T-helper 2 cell treated with Interferon-gamma antibody and Interleukin-4, amounts not matched to agents 5 μg/mL and 100 μg/mL, for 36 hours (primary cell): ENCODE data around the gene FAM131C.
A peak's percentile ranks its signal among the peaks of the same experiment; 100 is the strongest.

Experiments
- DNase-seq: peaks from one replicate; pipeline ENCODE4 v3.0.0; 2021; ENCODE audit warnings: low spot score
- H3K27ac Mint-ChIP-seq: one replicate; pipeline ENCODE4 v1.8.0; 2021; ENCODE audit warnings: mild to moderate bottlenecking, mixed read lengths
- H3K27me3 Mint-ChIP-seq: one replicate; pipeline ENCODE4 v1.8.0; 2021; ENCODE audit warnings: low read depth, mixed read lengths
- H3K36me3 Mint-ChIP-seq: one replicate; pipeline ENCODE4 v1.8.0; 2021; ENCODE audit warnings: low read depth, mixed read lengths
- H3K4me1 Mint-ChIP-seq: one replicate; pipeline ENCODE4 v1.8.0; 2021; ENCODE audit warnings: low read depth, mixed read lengths
- H3K4me3 Mint-ChIP-seq: one replicate; pipeline ENCODE4 v1.8.0; 2022; ENCODE audit warnings: mild to moderate bottlenecking, moderate library complexity, mixed read lengths
- H3K9me3 Mint-ChIP-seq: one replicate; pipeline ENCODE4 v1.8.0; 2021; ENCODE audit warnings: mixed read lengths

FAM131C gene, protein sequence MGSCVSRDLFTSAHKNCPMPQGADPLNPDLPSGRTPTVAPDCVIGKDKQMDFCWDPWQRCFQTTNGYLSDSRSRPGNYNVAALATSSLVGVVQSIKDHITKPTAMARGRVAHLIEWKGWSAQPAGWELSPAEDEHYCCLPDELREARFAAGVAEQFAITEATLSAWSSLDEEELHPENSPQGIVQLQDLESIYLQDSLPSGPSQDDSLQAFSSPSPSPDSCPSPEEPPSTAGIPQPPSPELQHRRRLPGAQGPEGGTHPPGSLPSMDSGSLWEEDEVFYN

DNA sequence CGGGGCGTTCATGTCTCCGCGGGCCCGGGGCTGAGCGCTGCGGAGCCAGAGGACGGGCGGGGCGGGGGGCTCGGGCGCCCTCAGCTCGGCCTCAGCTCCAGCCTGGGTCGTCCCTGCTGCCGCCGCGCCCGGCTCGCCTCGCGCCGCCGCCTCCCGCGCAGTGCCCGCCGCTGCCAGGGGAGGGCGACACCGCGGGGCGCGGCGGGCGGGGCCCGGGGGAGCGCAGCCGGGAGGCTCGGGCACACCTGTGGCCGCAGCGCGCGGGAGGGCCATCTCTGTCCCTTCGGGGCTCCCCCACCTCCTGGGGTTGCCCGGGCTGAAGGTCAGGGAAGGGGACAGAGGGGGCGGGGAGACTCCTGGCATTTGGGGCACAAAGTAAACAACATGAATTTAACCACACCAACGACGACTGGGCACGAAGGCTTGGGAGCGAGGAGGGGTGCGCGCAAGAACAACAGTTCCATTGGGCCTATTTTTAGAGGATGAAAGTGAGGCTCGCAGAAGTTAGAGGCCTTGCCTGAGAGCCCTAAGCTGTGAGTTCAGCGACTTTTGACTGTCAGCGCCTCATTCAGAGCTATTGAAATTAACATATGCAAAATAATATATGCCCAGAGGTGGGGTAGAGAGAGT is at the start of gene FAM131C:
Gene FAM131C, minus strand, starts transcription at position 162 of the 630 bp plus-strand sequence. CDS start 209 bp downstream, outside the sequence.
- no peaks in the 10 kb centered on the region for H3K9me3 Mint-ChIP-seq
- H3K27me3 Mint-ChIP-seq, result peaks cover 37% of the 10 kb centered on the region
- peak; percentile 37 for DNase-seq
- peak within 1 kb of the TSS; percentile 70 for H3K4me3 Mint-ChIP-seq
- H3K27ac Mint-ChIP-seq, result no peak within 1 kb of the TSS
- H3K4me1 Mint-ChIP-seq, result peaks cover 8% of the 10 kb centered on the region
- no peaks in the 10 kb centered on the region for H3K36me3 Mint-ChIP-seq

GRCh38 chr1:16122916-16123315 is 49.5 kb upstream of the FAM131C start:
- Mint-ChIP-seq H3K4me1 (peaks cover 4% of the 10 kb centered on the region), H3K4me3 (no peak overlapping the region), H3K27ac (no peak overlapping the region), H3K9me3 (no peaks in the 10 kb centered on the region), H3K36me3 (no peaks in the 10 kb centered on the region), H3K27me3 (no peaks in the 10 kb centered on the region)
- peak; percentile 46 for DNase-seq

DNA sequence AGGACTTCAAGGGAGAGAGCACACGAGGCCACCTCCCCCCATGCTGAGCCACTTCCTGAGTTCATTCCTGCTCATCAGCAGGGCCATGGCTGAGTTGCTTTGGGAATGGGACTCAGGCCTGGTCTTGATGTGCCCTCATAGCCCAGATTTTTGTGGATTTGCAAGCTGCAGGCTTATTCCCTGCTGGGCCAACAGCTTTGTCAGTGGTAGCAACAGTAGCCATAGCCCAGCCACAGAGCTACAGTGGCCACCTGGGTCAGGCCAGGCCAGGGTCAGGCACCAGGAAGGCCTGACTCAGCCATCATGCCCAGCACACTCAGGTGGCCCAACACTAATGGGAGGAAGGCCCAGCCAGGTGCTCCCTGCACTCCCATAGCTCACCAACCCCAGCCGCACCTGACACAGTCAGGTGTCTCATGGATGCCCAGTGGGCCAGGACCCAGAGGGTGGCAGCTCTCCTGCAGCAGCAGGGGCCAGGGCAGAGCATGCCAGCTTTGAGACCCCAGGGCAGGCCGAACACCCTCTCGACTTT is 49.0 kb upstream of the FAM131C start:
- Mint-ChIP-seq H3K4me3 (no peak overlapping the region), H3K27ac (no peak overlapping the region), H3K4me1 (peaks cover 4% of the 10 kb centered on the region), H3K9me3 (no peaks in the 10 kb centered on the region), H3K27me3 (no peaks in the 10 kb centered on the region), H3K36me3 (no peaks in the 10 kb centered on the region)
- DNase-seq, result no peak

GRCh38 chr1:16120940-16121410 is 47.5 kb upstream of the FAM131C start:
- Mint-ChIP-seq H3K4me1 (peaks cover 4% of the 10 kb centered on the region), H3K27ac (no peak overlapping the region)

GRCh38 chr1:16120407-16120806 is 47.0 kb upstream of the FAM131C start:
- H3K36me3 Mint-ChIP-seq, result no peaks in the 10 kb centered on the region
- H3K9me3 Mint-ChIP-seq, result no peaks in the 10 kb centered on the region
- H3K4me1 Mint-ChIP-seq, result peaks cover 4% of the 10 kb centered on the region
- H3K4me3 Mint-ChIP-seq, result no peak overlapping the region
- H3K27ac Mint-ChIP-seq, result no peak overlapping the region
- no peaks in the 10 kb centered on the region for H3K27me3 Mint-ChIP-seq
- no peak for DNase-seq

More at GRCh38 chr1:16120940-16121410, 47.5 kb upstream of the FAM131C start:
- no peaks in the 10 kb centered on the region for H3K36me3 Mint-ChIP-seq
- DNase-seq, result no peak
- no peaks in the 10 kb centered on the region for H3K27me3 Mint-ChIP-seq
- H3K4me3 Mint-ChIP-seq, result no peak overlapping the region
- no peaks in the 10 kb centered on the region for H3K9me3 Mint-ChIP-seq

DNA sequence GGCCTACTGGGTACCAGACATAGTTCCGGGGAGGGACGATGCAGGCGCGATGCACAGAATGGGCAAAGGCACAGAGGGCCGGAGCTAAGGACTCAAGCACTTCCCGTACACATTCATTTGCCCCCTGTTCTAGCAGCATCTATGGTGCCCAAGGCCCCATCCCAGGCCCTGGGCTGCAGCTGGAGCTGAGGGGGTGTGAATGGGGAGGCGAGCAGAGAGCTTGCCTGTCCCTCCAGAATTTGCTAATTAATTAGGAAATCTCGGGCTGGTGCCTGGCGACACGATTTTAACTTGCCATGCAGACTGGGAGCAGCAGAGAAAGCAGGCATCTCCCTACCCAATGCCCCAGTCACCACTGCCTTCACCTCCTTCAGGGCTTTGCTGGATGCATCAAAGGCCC is 46.5 kb upstream of the FAM131C start:
- Mint-ChIP-seq H3K4me1 (peaks cover 4% of the 10 kb centered on the region), H3K4me3 (no peak overlapping the region), H3K27me3 (no peaks in the 10 kb centered on the region), H3K36me3 (no peaks in the 10 kb centered on the region), H3K27ac (no peak overlapping the region), H3K9me3 (no peaks in the 10 kb centered on the region)
- no peak for DNase-seq

DNA sequence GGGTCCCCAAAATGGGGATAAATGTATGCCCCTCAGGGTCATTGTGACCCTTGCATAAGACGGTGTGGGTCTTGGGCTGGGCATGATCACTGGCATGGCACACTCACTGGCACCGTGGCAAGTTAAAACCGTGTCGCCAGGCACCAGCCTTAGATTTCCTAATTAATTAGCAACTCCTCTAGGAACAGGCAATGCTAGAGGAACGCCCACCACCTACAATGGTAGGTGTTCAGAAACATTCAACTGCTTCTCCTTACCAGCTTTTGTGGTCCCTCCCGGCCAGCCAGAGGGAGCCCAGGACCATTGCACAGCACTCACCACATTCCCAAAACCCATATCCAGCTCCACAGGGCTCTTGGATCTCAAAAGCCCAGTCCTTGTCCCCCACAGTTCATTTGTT is 46.1 kb upstream of the FAM131C start:
- H3K27ac Mint-ChIP-seq, result no peak overlapping the region

DNA sequence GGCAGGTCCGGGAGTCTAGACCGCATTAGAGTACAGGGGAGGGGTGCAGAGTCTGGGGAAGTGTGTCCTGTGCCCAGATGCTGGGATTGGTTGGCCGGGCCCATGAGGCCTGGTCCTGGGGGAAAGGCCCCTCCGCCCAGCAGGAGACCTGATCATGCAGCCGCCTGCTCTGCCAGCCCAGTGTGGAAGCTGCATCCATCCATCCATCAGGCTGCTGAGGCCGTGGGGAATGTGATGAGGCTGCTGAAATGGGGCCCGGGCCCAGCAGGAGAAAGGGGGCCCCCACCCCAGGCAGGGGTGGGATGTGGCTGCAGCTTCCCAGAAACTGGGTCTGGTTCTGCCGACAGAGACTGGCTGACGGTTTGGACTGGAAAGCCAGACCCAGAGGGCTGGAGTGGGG is 45.3 kb upstream of the FAM131C start:
- Mint-ChIP-seq H3K36me3 (no peaks in the 10 kb centered on the region), H3K27ac (no peak overlapping the region), H3K4me3 (no peak overlapping the region), H3K27me3 (no peaks in the 10 kb centered on the region), H3K4me1 (peaks cover 4% of the 10 kb centered on the region), H3K9me3 (no peaks in the 10 kb centered on the region)
- no peak for DNase-seq

More for the DNA sequence above, 46.1 kb upstream of the FAM131C start:
- no peaks in the 10 kb centered on the region for H3K9me3 Mint-ChIP-seq
- H3K4me3 Mint-ChIP-seq, result no peak overlapping the region
- H3K36me3 Mint-ChIP-seq, result no peaks in the 10 kb centered on the region
- H3K4me1 Mint-ChIP-seq, result peaks cover 4% of the 10 kb centered on the region
- no peak for DNase-seq
- no peaks in the 10 kb centered on the region for H3K27me3 Mint-ChIP-seq

DNA sequence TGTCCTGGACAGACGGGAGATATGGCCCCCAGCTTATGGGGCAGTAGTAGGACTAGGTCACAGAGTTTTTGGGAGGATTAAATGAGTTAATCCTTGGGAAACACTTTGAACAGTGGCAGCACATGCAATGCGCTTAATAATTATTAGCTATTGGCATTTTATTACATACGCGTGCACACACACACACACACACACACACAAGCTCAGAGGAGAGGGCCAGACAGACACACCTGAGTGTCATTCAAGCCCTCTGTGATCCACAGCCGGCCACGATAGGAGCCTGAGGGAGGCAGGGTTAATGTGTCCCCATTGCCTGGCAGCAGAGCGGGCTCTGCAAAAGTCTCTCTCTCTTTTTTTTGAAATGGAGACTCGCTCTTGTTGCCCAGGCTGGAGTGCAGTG is 44.5 kb upstream of the FAM131C start:
- Mint-ChIP-seq H3K9me3 (no peaks in the 10 kb centered on the region), H3K4me1 (peaks cover 2% of the 10 kb centered on the region), H3K4me3 (no peak overlapping the region), H3K27ac (no peak overlapping the region), H3K36me3 (no peaks in the 10 kb centered on the region), H3K27me3 (no peaks in the 10 kb centered on the region)
- DNase-seq, result no peak

DNA sequence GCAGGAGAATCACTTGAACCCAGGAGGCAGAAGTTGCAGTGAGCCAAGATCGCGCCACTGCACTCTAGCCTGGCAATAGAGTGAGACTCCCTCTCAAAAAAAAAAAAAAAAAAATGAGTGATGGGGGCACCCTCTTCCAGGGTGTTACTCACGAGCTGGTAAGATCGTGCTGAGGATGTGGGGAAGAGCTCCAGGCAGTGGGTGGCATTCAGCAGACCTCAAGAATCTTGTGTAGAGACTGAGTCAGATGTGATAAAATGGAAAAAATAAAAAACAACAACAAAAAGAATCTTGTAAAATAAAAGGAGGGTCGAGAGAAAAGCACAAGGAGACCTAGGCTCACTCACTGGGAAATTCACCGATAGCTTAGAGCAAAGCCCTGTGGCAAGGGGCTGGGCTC is 43.9 kb upstream of the FAM131C start:
- no peak overlapping the region for H3K27ac Mint-ChIP-seq
- H3K9me3 Mint-ChIP-seq, result no peaks in the 10 kb centered on the region
- no peaks in the 10 kb centered on the region for H3K4me1 Mint-ChIP-seq
- H3K27me3 Mint-ChIP-seq, result no peaks in the 10 kb centered on the region
- no peak overlapping the region for H3K4me3 Mint-ChIP-seq
- no peak for DNase-seq
- H3K36me3 Mint-ChIP-seq, result no peaks in the 10 kb centered on the region

DNA sequence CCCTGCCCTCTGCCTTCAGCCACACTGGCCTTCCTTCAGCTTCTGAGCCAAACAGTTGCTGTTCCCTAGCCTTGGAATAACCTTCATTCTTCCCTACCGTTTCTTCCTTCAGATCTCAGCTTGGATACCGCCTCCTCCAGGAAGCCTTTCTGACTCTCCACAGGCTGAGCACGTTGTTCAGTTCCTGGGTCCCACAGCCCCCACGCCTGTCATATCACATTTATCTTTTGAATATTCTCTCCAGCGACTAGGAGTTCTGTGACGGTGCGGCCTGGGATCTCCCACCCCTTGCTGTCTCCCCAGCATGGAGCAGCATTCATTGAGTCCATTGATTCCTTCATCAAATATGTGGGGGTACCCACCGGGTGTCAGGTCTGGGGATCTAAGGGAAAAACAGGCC is 43.2 kb upstream of the FAM131C start:
- H3K36me3 Mint-ChIP-seq, result no peaks in the 10 kb centered on the region
- no peaks in the 10 kb centered on the region for H3K9me3 Mint-ChIP-seq
- H3K27ac Mint-ChIP-seq, result no peak overlapping the region
- no peak overlapping the region for H3K4me3 Mint-ChIP-seq
- DNase-seq, result no peak
- no peaks in the 10 kb centered on the region for H3K4me1 Mint-ChIP-seq
- no peaks in the 10 kb centered on the region for H3K27me3 Mint-ChIP-seq

DNA sequence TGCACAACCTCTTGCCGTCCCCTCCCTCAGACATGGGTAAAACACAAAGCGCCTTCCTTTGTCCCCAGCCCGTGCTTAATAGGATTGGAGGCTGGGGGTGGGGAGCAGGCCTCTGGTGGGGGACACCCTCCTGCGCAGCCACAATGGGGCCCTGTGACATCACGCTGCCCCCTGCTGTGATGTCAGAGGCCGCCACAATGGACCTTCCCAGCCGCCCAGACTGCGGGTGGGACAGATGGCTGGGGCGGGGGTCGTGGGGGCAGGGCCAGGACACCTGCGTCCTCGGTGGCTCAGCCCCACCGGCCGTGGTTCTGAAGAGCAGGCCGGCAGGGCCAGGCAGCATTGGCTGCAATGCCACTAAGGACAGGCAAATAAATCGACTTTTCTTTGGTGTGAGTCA is 42.6 kb upstream of the FAM131C start:
- H3K36me3 Mint-ChIP-seq, result no peaks in the 10 kb centered on the region
- no peaks in the 10 kb centered on the region for H3K27me3 Mint-ChIP-seq

DNA sequence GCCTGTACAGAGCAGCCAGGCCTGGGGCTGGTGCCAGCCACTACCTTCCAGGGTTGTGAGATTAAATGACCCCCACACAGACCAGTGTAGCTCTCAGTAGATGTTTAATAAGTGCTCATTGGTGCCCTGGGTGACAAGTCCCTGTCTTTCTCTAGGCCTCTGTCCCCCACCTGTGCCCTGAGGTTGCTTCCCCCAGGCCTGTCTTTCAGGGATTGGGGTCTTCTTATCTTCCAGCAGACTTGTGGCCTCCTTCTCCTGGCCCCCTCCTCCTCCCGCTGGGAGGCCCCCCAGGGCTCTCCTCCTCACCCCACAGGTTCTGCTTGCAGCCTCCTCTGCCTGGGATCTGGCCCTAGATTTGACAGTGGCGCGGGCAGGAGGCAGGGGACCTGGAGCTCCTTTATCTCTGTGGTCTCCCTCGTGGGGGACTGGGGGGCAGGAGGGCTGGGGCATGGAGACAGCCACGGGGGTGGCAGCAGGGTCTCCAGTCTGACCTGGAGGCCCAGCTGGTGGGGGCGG is 42.1 kb upstream of the FAM131C start:
- H3K4me1 Mint-ChIP-seq, result no peaks in the 10 kb centered on the region
- no peaks in the 10 kb centered on the region for H3K9me3 Mint-ChIP-seq

More for the DNA sequence above, 42.6 kb upstream of the FAM131C start:
- no peaks in the 10 kb centered on the region for H3K4me1 Mint-ChIP-seq
- H3K4me3 Mint-ChIP-seq, result no peak overlapping the region
- no peak for DNase-seq
- H3K27ac Mint-ChIP-seq, result no peak overlapping the region
- H3K9me3 Mint-ChIP-seq, result no peaks in the 10 kb centered on the region

More for the DNA sequence above, 42.1 kb upstream of the FAM131C start:
- Mint-ChIP-seq H3K27ac (no peak overlapping the region), H3K27me3 (no peaks in the 10 kb centered on the region), H3K36me3 (no peaks in the 10 kb centered on the region), H3K4me3 (no peak overlapping the region)
- DNase-seq, result no peak
